Measurements from ENCODE around the gene DDIT3.
A peak's percentile ranks its signal among the peaks of the same experiment; 100 is the strongest.
"Not testable (repeated sequence)": the region's sequence is repeated elsewhere in the genome, so short reads cannot be mapped to it uniquely, and the experiment has no call there.

Gene DDIT3

DNA sequence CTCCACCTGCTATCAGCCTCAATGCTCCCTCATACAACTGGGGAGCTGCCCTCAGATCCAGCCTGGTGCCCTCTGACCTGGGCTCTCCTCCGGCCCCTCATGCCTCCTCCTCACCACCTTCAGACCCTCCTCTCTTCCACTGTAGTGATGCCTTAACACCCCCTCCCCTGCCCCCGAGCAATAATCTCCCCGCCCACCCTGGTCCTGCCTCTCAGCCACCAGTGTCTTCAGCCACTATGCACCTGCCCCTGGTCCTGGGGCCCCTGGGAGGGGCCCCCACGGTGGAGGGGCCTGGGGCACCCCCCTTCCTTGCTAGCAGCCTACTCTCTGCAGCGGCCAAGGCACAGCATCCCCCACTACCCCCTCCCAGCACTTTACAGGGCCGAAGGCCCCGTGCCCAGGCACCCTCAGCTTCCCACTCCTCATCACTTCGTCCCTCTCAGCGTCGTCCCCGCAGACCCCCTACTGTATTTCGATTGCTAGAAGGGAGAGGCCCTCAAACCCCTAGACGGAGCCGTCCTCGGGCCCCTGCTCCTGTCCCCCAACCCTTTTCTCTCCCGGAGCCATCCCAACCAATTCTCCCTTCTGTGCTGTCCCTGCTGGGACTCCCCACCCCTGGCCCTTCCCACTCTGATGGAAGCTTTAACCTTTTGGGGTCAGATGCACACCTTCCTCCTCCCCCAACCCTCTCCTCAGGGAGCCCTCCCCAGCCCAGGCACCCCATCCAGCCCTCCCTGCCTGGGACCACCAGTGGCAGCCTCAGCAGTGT, 5.5 kb upstream of the DDIT3 start:
- DNase-seq = no peak

- DNase-seq = no peak
Measured at GRCh38 chr12:57524814-57525614, 4.7 kb upstream of the DDIT3 start.

GRCh38 chr12:57523706-57524614, 3.6 kb upstream of the DDIT3 start:
- no peak for DNase-seq

- DNase-seq = peak; percentile 61
Measured at GRCh38 chr12:57522887-57523705, 2.8 kb upstream of the DDIT3 start.

DNA sequence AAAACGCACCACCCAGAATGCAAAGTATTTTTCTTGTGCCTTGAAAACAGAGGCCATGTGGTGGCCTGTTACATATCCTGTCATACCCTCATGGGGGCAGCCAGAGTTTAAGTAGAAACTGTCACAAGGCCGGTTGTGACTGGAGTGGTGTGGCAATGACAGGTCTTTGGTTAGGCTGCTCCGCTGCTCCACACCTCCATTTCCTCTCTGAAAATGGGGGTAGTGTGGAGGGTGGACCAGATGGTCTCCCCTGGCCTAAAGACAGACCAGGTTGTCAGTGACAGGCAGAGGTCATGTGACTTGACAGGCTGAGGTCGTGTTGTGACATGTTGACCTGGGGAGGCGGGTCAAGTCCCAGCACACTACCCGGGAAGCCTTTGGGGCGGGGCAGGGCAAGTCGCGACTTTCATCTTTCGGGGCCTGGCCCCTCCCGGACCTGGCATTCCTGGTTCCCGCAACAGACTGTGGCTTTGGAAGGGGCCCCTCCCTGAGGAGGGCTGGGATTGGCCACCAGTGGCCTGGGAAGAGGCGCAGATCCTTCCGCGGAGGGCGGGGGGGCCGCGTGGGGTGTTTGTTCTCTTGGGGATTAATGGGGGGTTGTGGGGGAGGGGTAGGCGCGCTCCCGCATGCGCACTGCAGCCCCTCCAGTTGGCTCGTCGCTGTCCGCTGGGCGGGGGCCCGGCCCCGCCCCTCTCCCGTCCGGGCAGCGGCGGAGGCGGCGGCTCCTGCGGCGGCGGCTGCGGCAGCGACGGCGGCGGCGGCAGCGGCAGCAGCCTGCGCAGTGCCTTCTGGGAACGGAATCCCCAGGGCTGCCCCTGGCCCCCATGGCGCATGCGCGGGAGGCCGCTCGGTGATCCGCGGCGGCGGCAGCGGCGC, 1.9 kb upstream of the DDIT3 start, which contains the start of gene MBD6:
Gene MBD6 (plus strand): TSS at position 814 of the 876 bp plus-strand sequence. CDS start 1,480 bp downstream, outside the sequence.
- peak; percentile 97 for DNase-seq

DNA sequence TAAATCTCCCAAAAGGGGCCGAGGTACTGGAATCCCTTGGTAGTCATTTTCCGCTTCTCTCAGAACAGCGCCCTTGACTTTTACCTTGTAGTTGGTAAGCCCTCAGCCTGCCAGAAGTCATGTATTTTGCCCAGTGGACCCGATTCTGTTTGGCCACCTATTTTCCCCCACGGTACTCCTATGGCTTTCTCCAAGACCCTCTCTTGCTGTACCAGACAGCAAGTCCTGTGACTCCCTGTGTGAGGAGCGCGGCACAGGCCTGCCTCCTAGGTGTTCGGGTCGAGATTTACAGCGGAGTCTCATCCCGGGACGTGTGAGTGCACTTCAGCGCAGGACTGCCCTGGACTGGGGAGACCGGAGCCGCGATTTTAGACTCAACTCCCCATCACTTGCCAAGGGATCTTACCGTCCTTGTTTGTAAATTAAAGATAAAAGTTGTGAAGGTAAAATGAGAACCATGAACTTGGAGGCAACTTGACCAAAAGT, 1.3 kb upstream of the DDIT3 start:
- DNase-seq = peak; percentile 75

GRCh38 chr12:57519796-57520052, 590 bp downstream of the DDIT3 start:
- peak; percentile 27 for DNase-seq

- peak; percentile 47 for DNase-seq
Measured at GRCh38 chr12:57518920-57519795, 1.2 kb downstream of the DDIT3 start.

GRCh38 chr12:57518176-57518919, 2.0 kb downstream of the DDIT3 start:
- no peak for DNase-seq

GRCh38 chr12:57517718-57518117, 2.6 kb downstream of the DDIT3 start:
- not testable (repeated sequence) for DNase-seq

- DNase-seq = peak; percentile 59
Measured at GRCh38 chr12:57517187-57517586, 3.1 kb downstream of the DDIT3 start.

- DNase-seq = no peak
Measured at GRCh38 chr12:57516617-57517153, 3.6 kb downstream of the DDIT3 start.

DNA sequence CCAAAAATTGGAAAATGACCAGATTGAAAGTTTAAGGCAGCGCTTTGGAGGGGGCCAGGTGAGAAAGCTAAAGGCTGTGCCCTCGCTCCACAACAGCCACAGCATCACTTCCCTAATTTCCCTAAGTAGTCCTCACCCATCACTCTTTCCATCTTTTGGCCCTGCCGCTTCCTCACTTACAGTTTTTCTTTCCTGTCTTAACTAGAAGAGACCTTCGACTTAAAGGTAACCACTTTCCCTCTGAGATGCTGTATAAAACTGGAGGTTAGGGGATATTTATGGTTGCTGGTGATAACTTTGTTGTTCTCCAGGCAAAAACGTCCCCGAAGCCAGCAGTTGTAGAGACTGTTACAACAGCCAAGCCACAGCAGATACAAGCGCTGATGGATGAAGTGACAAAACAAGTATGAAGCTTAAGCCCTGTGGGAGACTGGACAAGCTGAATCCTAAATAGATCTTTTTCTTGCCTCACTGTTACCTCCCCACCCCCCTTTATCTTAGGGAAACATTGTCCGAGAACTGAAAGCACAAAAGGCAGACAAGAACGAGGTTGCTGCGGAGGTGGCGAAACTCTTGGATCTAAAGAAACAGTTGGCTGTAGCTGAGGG, 4.3 kb downstream of the DDIT3 start:
- no peak for DNase-seq

- no peak for DNase-seq
Measured at GRCh38 chr12:57515408-57515933, 4.8 kb downstream of the DDIT3 start.

- no peak for DNase-seq
Measured at GRCh38 chr12:57514720-57515407, 5.5 kb downstream of the DDIT3 start.

GRCh38 chr12:57514246-57514645, 6.1 kb downstream of the DDIT3 start:
- DNase-seq = not testable (repeated sequence)

GRCh38 chr12:57513677-57514076, 6.6 kb downstream of the DDIT3 start:
- DNase-seq = not testable (repeated sequence)
